Measurements from ENCODE around the gene PPID.
"Not testable (repeated sequence)": the region's sequence is repeated elsewhere in the genome, so short reads cannot be mapped to it uniquely, and the experiment has no call there.

PPID gene

DNA sequence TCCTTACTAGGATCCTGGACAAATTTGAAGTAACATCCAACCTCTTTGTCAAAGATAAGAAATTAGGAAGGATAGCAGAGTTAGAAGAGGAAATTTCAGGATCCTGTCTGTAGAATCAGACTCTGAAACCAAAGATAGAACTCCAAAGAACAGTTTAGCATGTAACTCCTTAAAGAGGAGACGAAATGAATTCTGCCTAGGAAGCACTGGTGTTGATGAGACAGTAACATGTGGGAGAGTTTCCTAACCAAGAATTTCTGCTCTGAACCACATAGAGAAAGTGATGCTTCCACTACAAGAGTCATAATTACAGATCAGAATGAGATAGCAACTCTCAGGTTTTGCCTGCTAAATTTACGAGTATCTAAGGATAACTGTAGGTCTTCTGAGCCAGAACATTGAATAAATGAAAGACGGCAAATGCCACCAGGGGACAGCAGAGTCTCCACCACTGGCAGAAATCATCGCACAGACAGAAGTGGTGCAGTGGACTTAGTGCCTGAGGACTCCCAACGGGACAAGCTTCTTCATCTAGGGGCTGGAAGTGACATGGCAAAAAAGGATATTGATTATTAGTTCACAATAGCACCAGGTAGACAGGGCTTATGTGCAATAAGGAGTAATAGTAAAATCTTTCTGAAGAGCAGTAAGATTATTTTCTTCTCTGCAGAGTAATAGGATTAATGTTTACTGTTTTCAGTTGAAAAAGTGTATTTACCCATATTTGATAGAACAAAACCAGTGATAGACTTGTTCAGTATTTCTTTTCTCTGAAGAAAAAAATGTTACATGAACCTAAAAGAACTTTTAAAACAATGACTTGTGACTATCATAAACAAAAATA is 6.7 kb upstream of the PPID start:
- peak; percentile 77 for DNase-seq (ENCODE audit: low spot score)

DNA sequence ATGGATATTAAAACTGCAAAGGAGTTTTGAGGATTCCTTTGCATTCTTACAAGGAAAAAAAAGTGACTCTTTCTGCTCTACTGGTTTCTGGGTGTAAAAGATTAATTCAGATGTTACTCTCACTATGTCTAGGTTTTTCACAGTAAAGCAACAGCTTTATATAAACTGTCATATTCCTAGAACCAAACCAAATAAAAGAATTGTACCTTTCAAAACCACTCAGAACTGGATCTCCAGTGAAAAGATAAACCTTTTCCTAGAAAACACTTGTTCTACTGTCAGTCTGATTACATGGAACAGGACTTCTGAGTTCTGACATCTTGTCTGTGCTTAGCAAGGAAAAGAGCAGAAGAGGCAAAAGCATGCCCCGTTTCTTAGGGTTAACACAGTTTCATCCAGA is 5.0 kb upstream of the PPID start:
- DNase-seq (ENCODE audit: low spot score): no peak

DNA sequence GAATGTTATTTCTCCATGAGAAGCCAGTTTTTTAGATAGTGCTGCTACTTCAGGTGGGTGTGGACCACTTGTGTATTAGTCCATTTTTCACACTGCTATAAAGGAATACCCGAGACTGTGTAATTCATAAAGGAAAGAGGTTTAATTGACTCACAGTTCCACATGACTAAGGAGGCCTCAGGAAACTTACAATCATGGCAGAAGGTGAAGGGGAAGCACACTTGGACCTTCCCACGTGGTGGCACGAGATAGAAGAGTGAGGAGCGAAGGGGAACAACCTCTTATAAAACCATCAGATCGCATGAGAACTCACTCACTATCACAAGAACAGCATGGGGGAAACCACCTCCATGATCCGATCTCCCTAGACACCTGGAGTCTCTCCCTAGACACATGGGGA is 3.4 kb upstream of the PPID start:
- no peak for DNase-seq (ENCODE audit: low spot score)

DNA sequence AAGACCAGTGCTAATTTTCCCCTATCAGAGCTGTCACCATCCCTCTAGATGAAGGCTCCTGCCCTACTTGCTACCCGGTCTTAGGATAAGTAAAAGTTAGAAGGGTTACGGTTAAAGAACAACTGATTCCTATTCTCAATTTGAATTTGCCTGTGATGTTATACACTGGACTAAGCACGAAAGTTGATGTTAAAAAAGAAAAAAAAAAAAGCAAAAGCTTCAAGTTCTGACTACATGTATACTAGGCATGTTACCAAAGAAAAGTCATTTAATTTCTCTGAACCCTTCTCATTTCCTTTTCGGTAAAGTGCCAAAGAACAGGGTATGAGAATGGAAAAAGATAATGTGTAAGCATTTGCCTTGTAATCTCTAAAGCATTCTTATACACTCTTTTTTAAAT is 1.4 kb upstream of the PPID start:
- no peak for DNase-seq (ENCODE audit: low spot score)

DNA sequence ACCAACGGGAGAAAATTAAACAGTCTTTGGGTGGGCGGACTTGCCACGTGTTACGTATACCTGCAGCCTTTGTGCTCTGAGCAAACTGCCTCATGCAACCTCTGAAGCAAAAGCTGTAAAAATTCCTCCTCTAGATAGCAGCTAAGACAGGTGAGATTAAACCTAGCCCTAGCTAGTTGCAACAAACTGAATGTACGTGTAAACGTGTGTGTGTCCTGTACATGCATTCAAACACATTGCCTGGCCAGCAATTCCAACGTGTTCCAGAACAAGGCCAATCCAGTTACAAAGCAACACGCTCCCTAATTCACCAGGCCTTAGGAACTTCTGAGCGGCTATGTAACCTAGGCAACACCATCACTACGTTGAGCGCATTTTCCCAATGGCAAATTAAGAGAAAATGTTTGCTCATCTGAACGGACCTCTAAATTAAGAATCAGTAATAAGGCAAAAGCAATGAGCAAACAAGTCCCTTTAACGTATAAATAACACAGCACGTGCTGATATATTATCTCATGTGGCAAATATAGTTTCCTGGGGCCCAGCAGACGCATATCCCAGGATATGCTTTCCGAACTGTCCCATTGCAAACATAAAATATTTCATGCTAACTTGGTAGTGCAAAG is 792 bp downstream of the PPID start:
- peak; percentile 23 for DNase-seq (ENCODE audit: low spot score)

DNA sequence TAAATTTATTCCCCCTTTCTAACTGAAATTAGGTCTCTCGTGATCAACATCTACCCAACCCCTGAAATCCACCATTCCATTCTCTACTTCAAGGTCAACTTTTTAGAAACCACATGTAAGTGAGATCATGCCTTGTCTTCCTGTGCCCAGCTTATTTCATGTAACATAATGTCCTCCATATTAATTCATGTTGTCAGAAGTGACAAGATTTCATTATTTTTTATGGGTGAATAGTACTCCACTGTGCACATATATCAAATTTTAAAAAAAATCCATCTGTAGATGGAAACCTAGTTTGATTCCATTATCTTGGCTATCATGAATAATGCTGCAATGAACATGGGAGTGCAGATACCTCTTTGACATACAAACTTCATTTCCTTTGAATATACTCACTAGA is 1.5 kb downstream of the PPID start:
- no peak for DNase-seq (ENCODE audit: low spot score)

DNA sequence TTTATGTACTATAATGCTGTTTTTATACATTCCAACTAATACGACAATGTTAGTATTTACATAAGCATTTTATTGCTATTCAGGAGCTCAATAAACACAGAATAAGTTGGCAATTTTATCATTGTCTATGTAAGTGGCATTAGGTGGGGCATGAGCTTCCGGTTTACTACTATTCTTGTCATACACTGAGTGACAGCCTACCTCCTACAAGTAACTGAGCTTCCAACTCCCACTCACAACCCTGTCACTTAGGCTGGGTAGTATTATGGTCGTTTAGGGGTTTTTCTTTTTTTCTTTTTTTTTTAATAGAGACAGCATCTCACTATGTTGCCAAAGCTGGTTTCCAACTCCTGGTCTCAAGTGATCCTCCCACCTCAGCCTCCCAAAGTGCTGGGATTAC is 7.4 kb downstream of the PPID start:
- DNase-seq (ENCODE audit: low spot score): no peak

DNA sequence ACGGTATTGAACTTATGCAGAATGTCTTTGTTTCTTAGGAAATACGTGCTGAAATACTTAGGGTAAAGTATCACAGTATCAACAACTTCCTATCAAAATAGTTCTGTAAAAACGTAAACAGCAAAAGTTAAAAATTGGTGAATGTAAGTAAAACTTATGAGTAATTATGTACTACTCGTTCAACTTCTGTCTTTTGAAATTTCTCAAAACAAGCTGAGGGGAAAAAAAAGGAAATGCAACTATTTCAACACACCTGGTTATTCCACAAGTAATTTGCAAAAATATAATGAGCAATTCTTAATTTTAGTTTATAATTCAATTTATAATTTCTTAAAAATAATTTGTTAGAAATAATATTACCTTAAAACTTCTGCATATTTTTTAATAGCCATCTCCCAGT is 8.3 kb downstream of the PPID start:
- no peak for DNase-seq (ENCODE audit: low spot score)

DNA sequence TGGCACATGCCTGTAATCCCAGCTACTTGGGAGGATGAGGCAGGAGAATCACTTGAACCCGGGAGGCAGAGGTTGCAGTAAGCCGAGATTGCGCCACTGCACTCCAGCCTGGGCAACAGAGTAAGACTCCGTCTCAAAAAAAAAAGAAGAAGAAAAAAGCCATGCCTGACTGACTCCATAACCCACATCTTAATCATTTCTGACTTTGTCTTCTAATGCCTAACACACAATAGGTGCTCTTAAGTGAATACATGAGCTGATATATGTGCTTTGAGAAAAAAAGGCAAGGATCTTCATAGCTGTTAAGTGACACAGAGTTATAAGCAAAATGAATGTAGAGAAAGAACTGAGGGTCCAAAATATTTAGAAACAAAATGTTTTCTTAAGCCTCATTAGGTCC is 10.6 kb downstream of the PPID start:
- not testable (repeated sequence) for DNase-seq (ENCODE audit: low spot score)

DNA sequence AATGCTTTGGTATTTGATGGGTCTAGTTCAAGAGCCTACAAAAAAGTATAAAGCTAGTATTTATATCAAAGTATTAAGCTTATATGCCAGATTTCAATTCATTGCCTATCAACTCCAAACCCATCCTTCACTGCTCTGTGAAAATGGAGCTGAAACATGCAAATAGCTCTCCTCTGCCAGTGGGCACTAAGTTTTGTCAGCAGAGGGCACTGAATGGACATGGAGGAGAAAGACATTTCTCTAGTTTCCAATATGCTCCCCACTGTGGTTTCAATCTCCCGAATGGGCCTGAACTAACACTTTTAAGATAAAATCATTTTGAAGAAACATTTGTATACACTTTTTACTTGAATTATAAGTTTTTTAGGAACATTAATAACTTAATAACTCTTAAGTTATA is 12.4 kb downstream of the PPID start:
- DNase-seq (ENCODE audit: low spot score): no peak

DNA sequence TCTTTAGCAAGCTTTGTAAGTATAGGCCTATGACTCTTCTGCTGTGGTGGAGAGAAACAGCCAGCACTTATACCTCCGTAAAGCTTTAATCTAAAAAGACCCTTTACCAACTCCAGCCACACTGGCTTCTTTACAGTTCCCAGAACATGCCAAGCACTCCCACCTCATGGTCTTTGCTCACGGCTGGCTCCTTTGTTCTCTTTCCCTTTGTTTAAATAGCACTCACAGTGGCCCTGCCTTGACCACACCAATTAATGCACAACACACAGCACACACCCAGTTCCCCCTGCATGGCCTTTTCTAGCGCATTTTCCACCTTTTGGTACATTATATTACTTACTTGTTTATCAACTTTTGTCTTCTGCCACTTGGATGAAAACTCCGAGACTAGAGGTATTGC is 18.9 kb downstream of the PPID start:
- DNase-seq (ENCODE audit: low spot score): no peak

DNA sequence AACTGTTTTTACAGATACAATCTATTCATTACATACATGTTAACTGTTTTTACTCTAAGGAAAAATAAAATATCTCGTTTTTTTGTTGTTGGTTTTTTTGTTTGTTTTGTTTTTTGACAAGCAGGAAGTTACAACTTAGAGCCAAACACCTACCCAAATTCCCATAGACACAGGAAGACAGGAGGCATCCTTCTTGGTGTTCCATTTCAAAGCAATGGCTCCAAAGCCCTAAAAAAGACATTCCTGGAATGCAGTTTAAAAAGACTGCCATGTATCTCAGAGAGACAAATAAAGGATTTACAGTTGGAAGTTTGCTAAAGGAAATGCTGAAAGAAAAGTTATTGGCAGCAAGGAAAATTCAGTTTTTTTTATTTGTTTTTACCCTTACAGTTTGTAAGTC is 34.4 kb downstream of the PPID start:
- DNase-seq (ENCODE audit: low spot score): no peak

DNA sequence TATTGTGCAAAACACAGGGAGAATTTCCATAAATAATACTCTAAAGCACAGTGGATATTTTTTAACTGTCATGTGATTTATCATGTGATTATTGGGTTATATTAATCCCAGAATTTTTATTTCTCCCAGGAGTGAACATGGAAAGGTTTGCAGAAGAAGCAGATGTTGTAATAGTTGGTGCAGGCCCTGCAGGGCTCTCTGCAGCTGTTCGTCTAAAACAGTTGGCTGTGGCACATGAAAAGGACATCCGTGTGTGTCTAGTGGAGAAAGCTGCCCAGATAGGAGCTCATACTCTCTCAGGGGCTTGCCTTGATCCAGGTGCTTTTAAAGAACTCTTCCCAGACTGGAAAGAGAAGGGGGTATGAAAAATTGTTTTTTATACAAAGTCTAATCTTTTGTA is 41.1 kb downstream of the PPID start:
- no peak for DNase-seq (ENCODE audit: low spot score)

DNA sequence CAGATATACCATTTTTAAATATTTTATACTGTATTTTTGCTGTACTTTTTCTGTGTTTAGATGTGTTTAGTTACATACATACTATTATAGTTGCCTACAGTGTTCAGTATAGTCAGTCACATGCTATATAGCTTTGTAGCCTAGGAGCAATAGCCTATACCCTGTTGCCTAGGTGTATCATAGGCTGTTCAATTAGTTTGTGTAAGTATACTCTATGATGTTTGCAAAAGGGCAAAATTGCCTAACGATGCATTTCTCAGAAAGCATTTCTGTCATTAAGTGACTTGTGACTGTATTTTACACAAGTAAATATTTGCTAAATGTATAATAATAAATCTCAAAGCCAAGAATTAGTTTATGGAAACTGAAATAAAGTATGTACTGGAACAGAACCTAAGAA is 41.6 kb downstream of the PPID start:
- DNase-seq (ENCODE audit: low spot score): no peak

DNA sequence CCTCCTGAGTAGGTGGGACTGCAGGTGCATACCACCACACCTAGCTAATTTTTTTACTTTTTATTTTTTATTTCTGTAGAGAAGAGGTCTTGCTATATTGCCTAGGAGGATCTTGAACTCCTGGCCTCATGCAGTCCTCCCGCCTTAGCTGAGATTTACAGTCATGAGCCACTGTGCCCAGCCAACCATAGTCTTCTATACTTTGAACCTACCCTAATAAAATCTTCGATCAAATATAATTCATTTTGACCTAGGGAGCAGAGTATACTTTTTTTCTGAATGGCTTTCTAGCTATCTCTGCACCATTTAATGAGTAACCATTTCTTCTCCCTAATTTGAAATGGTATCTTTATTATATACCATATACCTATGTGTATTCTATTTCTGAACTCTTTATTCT is 44.4 kb downstream of the PPID start:
- DNase-seq (ENCODE audit: low spot score): no peak

DNA sequence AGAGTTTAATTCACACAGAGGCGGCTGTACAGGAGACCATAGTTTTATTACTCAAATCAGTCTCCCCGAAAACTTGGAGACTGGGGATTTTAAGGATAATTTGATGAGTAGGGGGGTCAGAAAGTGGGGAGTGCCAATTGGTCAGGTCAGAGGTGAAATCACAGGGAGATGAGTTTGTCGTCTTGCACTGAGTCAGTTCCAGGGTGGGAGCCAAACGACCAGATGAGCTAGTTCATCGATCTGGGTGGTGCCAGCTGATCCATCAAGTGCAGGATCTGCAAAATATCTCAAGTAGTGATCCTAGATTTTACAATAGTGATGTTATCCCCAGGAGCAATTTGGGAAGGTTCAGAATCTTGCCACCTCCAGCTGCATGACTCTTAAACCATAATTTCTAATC is 47.1 kb downstream of the PPID start:
- no peak for DNase-seq (ENCODE audit: low spot score)

DNA sequence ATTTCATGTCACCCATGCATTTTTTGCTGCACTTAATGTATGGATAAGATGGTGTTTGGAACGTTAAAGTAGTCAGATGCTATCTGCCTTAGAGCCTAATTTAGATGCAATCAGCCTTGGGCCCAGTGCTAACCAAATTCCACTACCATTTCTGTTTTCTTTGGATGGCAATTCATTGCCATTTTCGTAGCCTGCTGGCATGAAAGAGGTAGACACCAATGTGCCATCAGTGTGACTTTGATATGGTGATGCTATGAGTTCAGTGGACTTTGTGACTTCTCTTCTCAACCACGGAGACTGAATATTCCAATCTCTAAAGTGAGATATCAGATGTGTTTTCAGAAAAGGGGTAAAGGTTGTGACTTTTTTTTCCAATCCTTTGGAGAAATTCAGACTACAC is 49.6 kb downstream of the PPID start:
- DNase-seq (ENCODE audit: low spot score): no peak

DNA sequence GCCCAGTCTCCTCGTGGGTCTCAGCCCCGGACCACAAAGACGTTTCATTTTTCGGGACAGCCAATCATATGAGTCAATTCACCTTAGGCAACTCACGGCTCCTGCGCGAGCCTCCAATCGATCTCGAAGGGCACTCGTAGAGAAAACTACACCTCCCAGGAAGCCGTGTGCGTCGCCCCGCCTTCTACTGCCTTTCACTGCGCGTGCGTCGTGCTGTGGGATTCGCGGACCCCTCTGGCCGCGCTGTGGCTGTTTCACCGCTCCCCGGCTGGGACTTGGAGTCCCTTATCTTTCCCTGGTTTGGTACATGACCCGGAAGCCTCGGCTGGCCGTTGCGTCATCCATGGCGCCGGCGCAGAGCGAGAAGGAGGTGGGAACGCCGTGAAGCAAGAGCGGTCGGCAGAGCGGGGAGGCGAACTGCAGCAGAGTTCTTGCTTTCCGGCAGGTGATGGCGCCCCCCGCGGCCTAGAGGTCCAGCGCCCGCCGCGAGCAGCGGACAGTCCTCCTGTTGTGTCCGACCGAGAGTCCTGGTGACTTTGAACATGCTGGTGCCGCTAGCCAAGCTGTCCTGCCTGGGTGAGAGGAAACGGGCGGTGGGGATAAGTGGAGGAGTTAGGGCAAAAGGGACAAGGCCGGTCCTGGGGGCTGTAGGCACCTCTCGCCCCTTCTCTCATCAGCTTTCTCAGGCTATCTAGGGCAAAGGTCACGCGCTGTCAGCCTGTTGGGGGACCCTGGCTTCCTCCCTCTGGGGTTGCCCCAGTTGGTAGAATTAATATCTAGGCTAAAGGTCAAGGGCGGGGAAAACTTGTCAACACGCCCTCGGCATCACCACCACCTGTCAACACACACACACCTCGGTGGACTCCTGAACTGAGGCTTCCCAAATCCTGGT is 51.0 kb downstream of the PPID start, which contains the start of gene ETFDH:
ETFDH (plus strand) TSS at position 382 of the 892 bp plus-strand sequence; CDS start at position 543, 161 bp downstream.
- peak; percentile 95 for DNase-seq (ENCODE audit: low spot score)

DNA sequence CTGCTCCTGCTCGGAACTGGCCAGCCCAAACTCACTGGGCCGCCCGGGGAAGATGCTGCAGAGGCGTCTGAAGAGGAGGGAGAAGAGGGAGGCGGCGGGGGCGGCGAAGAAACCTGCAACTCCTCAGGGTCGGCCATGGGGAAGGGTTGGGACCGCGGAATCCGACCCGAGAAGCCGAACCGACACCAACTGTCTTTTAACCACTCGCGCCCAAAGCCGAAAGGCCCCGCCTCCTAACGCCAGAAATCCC is 51.6 kb downstream of the PPID start, which contains the start of gene C4orf46:
C4orf46 (minus strand) TSS at position 223 of the 250 bp plus-strand sequence; CDS start at position 137, 86 bp downstream.
- DNase-seq (ENCODE audit: low spot score): no peak

DNA sequence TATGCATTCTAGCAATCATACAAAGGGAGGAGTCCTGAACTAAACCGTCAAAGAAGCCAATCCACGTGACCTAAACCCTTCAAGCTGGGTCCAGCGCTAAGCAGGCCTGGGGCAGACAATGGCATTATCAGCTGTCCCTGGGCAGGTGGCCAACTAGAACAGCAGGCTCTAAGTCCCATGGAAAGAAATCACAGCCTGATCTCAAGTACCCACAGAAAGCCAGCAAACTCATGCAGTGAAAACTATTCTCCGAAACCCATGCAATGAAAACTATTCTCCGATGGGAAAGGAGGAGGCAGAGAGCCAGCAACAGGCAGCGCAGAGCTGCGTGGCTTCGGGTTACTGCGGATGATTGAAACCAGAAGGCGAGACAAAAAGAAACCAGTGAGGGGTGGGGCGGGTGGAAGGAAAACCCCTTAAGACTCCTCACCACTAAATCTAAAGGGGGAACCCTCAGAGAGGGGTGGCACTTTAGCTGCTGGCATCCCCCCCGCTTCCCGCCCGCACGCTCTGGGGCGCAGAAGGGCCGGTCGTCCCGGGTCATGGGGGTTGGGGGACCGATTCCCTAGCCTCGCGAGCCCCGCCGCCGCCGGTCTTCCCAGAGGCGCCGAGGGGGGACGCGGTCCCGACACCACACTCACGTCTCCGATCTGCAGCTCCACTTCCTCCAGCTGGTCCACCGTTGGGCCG is 52.1 kb downstream of the PPID start:
- peak; percentile 44 for DNase-seq (ENCODE audit: low spot score)

DNA sequence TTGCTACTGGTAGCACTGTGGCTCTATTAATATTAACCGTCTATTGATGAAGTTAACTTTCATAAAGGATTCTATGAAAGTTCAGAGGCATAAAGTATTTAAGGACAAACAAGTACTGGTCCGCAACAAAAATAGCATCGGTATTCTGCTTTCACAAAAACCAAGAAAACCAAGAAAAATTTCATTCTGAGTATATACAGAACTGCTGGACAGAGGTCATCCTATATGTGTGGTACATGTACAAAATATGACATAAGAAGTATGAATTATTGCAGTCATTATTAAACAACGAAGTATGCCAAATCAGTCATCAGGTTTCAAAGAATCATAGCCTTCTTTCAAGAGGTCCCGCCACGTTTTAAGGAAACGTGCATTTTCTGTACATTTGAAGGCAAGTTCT is 53.9 kb downstream of the PPID start:
- DNase-seq (ENCODE audit: low spot score): no peak

DNA sequence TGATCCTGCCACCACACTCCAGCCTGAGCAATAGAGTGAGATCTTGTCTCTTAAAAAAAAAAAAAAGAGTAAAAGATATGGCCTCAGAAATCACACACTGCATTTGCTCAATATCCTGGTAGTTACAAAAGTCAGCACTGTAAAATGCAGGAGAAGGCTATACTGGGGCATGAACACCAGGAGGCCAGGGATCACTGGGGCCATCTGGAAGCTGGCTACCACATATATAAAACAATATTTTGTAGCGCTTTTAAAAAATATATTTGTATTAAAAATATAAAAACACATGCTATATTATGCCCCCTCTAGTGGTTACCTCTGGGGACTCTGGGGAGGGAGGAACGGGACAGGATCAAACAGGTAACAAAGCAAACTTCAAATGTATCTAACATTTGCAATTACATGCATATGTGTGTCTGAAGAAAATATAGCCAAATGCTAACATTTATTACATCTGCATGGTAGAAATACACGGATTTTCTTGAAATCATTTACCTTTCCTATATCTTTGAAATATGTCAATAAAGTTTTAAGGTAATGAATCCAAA is 55.5 kb downstream of the PPID start:
- peak; percentile 74 for DNase-seq (ENCODE audit: low spot score)
